SU-DHL-6 (cell line): ENCODE results near the gene HARS1.
"Not testable (repeated sequence)": the region's sequence is repeated elsewhere in the genome, so short reads cannot be mapped to it uniquely, and the experiment has no call there.

Experiments used
- H2AFZ ChIP-seq: fragments of 200-600 bp; sonication (generic); 2 replicates; pipeline ENCODE4 v1.6.1; 2014; ENCODE audit warnings: low read depth, mild to moderate bottlenecking, moderate library complexity, mixed read lengths, antibody characterized with exemption, low read length; ENCODE audit not compliant: severe bottlenecking
- H3F3A ChIP-seq: fragments of 200-600 bp; shearing (Covaris generic); 2 replicates; pipeline ENCODE4 v1.6.0; 2016; ENCODE audit warnings: antibody characterized with exemption, mild to moderate bottlenecking; ENCODE audit not compliant: insufficient read depth
- H3K27ac ChIP-seq: fragments of 200-600 bp; sonication (generic); 2 replicates; pipeline ENCODE4 v1.5.1; 2016; ENCODE audit warnings: low read depth, mild to moderate bottlenecking, low read length, moderate library complexity, mixed read lengths
- H3K27me3 ChIP-seq: fragments of 200-600 bp; sonication (generic), shearing (Covaris generic); 2 replicates; pipeline ENCODE4 v1.6.0; 2014; ENCODE audit warnings: mild to moderate bottlenecking, low read length
- H3K36me3 ChIP-seq: fragments of 200-600 bp; sonication (generic); 2 replicates; pipeline ENCODE4 v1.6.1; 2014; ENCODE audit warnings: mild to moderate bottlenecking, low read length, mixed read lengths
- H3K4me2 ChIP-seq: fragments of 300-600, 200-600 bp; shearing (Covaris generic), sonication (generic); 2 replicates; pipeline ENCODE4 v1.6.0; 2014; ENCODE audit warnings: low read length, low read depth, mild to moderate bottlenecking; ENCODE audit not compliant: poor library complexity, severe bottlenecking
- H3K4me3 ChIP-seq: fragments of 200-600 bp; sonication (generic); 2 replicates; pipeline ENCODE4 v1.5.1; 2014; ENCODE audit warnings: antibody characterized with exemption, low read length, mild to moderate bottlenecking, mixed read lengths; ENCODE audit not compliant: insufficient read depth, poor library complexity, severe bottlenecking
- H3K79me2 ChIP-seq: fragments of 200-600 bp; sonication (generic); 2 replicates; pipeline ENCODE4 v1.6.1; 2014; ENCODE audit warnings: mild to moderate bottlenecking, low read length, moderate library complexity; ENCODE audit not compliant: insufficient read depth
- H3K9ac ChIP-seq: fragments of 200-600 bp; sonication (generic); 2 replicates; pipeline ENCODE4 v1.7.0; 2014; ENCODE audit warnings: mild to moderate bottlenecking, low read length
- H3K9me2 ChIP-seq: fragments of 200-600 bp; sonication (generic); replicated peaks from 2 replicates; pipeline ENCODE4 v1.6.1; 2014; ENCODE audit warnings: low read length; ENCODE audit not compliant: insufficient read depth
- H3K9me3 ChIP-seq: fragments of 200-600 bp; sonication (generic); 2 replicates; pipeline ENCODE4 v1.6.1; 2014; ENCODE audit warnings: low read length, mixed read lengths; ENCODE audit not compliant: insufficient read depth
- H4K20me1 ChIP-seq: fragments of 200-600 bp; sonication (generic); 2 replicates; pipeline ENCODE4 v1.6.1; 2014; ENCODE audit warnings: low read depth, mild to moderate bottlenecking, antibody characterized with exemption, low read length, moderate library complexity, mixed read lengths
- EZH2phosphoT487 ChIP-seq: fragments of 200-600 bp; sonication (generic), shearing (Covaris generic); conservative IDR thresholded peaks from 2 replicates; pipeline ENCODE4 v1.6.1; 2018; ENCODE audit warnings: mild to moderate bottlenecking, antibody characterized with exemption, low read length, moderate library complexity, mixed read lengths
- TF ChIP-seq, protein P1 (sequence below): fragments of 200-600 bp; sonication (generic); IDR thresholded peaks from one replicate; pipeline ENCODE4 v1.5.1; 2017; ENCODE audit warnings: antibody characterized with exemption, mild to moderate bottlenecking, low read length, moderate library complexity; ENCODE audit not compliant: insufficient read depth, poor library complexity, severe bottlenecking

The HARS1 gene

DNA sequence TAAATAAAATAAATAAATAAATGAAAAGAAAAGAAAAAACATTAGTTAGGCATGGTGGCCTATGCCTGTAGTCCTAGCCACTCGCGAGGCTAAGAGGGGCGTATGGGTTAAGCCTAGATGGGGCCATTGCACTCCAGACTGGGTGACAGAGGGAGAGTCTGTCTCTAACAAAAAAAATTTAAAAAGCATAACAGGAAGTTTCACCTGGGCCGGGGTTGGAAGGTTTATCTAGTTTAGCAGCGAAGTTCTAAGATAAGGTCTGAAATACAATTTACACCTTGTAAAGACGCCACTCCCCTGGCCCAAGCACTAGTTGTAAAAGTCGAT lies 27.1 kb upstream of the HARS1 start:
- Histone ChIP-seq H3K9me3 (no peaks in the 10 kb centered on the region), H4K20me1 (no peaks in the 10 kb centered on the region), H2AFZ (no peak overlapping the region), H3K79me2 (no peaks in the 10 kb centered on the region), H3F3A (no peaks in the 10 kb centered on the region), H3K27ac (no peak overlapping the region), H3K27me3 (no peaks in the 10 kb centered on the region), H3K9ac (no peak overlapping the region), H3K9me2 (no peaks in the 10 kb centered on the region), H3K4me2 (no peak overlapping the region), H3K4me3 (no peak overlapping the region), H3K36me3 (no peaks in the 10 kb centered on the region)
- TF ChIP-seq, protein P1, sequence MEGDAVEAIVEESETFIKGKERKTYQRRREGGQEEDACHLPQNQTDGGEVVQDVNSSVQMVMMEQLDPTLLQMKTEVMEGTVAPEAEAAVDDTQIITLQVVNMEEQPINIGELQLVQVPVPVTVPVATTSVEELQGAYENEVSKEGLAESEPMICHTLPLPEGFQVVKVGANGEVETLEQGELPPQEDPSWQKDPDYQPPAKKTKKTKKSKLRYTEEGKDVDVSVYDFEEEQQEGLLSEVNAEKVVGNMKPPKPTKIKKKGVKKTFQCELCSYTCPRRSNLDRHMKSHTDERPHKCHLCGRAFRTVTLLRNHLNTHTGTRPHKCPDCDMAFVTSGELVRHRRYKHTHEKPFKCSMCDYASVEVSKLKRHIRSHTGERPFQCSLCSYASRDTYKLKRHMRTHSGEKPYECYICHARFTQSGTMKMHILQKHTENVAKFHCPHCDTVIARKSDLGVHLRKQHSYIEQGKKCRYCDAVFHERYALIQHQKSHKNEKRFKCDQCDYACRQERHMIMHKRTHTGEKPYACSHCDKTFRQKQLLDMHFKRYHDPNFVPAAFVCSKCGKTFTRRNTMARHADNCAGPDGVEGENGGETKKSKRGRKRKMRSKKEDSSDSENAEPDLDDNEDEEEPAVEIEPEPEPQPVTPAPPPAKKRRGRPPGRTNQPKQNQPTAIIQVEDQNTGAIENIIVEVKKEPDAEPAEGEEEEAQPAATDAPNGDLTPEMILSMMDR = no peak
- no peak for TF ChIP-seq EZH2phosphoT487

DNA sequence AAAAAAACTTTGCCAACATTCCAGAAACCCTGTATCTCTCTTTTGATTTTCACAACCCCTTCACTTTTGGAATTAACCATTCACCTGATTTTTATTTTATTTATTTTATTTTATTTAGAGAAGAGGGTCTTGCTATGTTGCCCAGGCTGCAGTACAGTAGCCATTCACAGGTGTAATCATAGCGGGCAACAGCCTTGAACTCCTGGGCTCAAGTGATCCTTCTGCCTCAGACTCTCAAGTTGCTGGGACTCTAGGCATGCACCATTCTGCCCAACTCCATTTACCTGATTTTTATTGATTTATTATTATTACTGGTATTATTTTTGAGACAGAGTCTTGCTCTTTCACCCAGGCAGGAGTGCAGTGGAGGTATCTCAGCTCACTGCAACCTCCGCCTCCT lies 25.1 kb upstream of the HARS1 start:
- not testable (repeated sequence) for H3K27ac ChIP-seq, H3K4me2 ChIP-seq, H3F3A ChIP-seq, H4K20me1 ChIP-seq, H3K27me3 ChIP-seq, H3K9me2 ChIP-seq, H3K79me2 ChIP-seq, H2AFZ ChIP-seq, H3K9ac ChIP-seq, H3K4me3 ChIP-seq, H3K9me3 ChIP-seq, H3K36me3 ChIP-seq

DNA sequence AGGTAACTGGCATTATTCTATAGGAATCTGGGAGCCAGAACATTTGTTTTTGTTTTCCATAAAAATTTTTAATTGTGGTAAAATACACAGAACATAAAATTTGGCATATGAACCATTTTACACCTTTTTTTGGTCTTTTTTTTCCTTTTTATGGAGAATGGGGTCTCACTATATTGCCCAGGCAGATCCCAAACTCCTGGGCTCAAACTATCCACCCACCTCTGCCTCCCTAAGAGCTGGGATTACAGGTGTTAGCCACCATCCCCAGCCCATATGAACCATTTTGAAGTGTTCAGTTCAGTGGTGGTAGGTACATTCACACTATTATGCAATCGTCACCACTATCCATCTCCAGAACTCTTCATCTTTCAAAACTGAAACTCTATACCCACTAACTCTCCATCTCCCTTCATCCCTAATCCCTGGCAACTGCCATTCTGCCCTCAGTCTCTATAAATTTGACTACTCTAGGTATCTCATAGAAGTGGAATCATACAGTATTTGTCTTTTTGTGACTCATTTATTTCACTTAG lies 22.5 kb upstream of the HARS1 start:
- no peaks in the 10 kb centered on the region for H3K27me3 ChIP-seq
- H4K20me1 ChIP-seq = no peaks in the 10 kb centered on the region
- H3K27ac ChIP-seq = no peak overlapping the region
- no peak overlapping the region for H3K4me3 ChIP-seq
- H3K79me2 ChIP-seq = no peaks in the 10 kb centered on the region
- H3F3A ChIP-seq = no peaks in the 10 kb centered on the region
- TF ChIP-seq, protein P1 = no peak
- TF ChIP-seq EZH2phosphoT487 = no peak
- no peaks in the 10 kb centered on the region for H3K36me3 ChIP-seq
- H3K9ac ChIP-seq = no peak overlapping the region
- H3K9me2 ChIP-seq = no peaks in the 10 kb centered on the region
- no peak overlapping the region for H3K4me2 ChIP-seq
- H3K9me3 ChIP-seq = no peaks in the 10 kb centered on the region
- H2AFZ ChIP-seq = no peak overlapping the region

DNA sequence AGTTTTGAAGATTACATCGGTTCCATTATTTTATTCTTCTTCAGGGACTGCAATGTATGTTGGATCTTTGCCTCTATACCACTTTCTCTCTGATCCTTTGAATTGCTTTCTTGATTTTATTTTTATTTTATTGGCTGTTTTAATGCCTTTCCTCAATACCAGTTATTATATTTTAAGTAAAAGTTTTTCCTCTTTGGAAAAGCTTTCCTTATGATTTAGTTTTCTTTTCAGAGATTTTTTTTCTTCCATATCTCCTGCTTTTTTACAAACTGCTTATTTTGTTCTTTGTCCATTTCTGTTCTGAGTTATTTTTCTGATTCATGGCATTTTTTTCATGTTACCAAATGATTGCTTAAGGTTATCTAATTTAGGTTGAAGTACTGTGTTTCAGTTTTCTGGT lies 20.6 kb upstream of the HARS1 start:
- no peaks in the 10 kb centered on the region for H3K36me3 ChIP-seq
- no peaks in the 10 kb centered on the region for H3F3A ChIP-seq
- no peak overlapping the region for H2AFZ ChIP-seq
- TF ChIP-seq EZH2phosphoT487 = no peak
- TF ChIP-seq, protein P1 = no peak
- H3K9me2 ChIP-seq = no peaks in the 10 kb centered on the region
- no peaks in the 10 kb centered on the region for H3K9me3 ChIP-seq
- no peak overlapping the region for H3K9ac ChIP-seq
- no peaks in the 10 kb centered on the region for H3K27me3 ChIP-seq
- no peaks in the 10 kb centered on the region for H3K79me2 ChIP-seq
- no peak overlapping the region for H3K27ac ChIP-seq
- no peaks in the 10 kb centered on the region for H4K20me1 ChIP-seq
- H3K4me2 ChIP-seq = no peak overlapping the region
- H3K4me3 ChIP-seq = no peak overlapping the region
